Stimulated activated CD4-positive, alpha-beta T cell treated with anti-CD3 and anti-CD28 coated beads, Interleukin-2, amount 100 ng/mL, for 48 hours (primary cell): Measurements from ENCODE around the gene ASB14.
"Not testable (repeated sequence)": the region's sequence is repeated elsewhere in the genome, so short reads cannot be mapped to it uniquely, and the experiment has no call there.

Experiments used
- DNase-seq, 2 donors: peaks; one replicate each; pipeline ENCODE4 v3.0.0-alpha.2; 2020

ASB14 gene

DNA sequence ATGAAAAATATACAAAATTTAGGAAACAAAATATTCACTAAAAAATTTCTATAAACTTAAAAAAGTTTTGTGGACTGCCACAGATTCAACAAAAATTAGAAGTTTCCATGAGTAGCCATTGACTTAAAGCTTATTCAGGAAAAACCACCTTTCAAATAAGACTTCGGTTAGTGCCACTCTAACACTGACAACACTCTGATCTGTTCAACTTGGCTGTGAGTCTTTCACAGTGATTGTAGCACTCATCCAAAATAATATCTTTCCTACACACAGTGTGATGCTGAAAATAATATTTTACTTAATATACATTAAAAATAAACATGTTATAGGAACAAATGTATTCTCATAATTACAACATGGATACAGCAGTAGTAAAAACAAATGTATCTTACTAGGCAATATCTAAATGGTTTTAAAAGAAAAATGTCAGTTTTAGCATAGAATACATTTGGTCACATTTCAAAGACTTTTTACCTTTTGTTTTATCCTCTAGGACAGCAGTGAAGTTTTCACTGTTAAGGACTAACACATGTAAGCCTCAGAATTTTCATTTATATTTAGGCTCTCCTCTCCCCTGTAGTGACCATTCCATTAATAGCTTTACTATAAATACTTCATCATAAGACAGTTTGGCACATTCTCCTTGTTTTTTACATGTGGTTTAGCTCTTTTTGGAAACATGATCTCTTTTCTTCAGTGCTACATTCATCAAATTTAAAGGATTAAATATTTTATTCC, at the start of gene ASB14:
ASB14 (minus strand) TSS at position 527 of the 738 bp plus-strand sequence. CDS start 652 bp downstream, outside the sequence.
- no peak for DNase-seq

DNA sequence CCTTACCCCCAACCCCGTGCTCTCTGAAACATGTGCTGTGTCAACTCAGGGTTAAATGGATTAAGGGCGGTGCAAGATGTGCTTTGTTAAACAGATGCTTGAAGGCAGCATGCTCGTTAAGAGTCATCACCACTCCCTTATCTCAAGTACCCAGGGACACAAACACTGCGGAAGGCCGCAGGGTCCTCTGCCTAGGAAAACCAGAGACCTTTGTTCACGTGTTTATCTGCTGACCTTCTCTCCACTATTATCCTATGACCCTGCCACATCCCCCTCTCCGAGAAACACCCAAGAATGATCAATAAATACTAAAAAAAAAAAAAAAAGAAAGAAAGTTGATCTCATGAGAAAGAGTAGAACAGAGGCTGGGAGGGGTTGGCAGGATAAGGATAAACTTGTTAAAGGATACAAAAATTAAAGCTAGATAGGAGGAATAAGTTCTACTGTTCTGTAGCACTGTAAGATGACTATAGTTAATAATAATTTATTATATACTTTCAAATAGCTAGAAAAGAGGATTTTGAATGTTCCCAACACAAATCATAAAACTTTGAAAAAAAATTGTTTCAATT, 46.7 kb upstream of the ASB14 start:
- not testable (repeated sequence) for DNase-seq

DNA sequence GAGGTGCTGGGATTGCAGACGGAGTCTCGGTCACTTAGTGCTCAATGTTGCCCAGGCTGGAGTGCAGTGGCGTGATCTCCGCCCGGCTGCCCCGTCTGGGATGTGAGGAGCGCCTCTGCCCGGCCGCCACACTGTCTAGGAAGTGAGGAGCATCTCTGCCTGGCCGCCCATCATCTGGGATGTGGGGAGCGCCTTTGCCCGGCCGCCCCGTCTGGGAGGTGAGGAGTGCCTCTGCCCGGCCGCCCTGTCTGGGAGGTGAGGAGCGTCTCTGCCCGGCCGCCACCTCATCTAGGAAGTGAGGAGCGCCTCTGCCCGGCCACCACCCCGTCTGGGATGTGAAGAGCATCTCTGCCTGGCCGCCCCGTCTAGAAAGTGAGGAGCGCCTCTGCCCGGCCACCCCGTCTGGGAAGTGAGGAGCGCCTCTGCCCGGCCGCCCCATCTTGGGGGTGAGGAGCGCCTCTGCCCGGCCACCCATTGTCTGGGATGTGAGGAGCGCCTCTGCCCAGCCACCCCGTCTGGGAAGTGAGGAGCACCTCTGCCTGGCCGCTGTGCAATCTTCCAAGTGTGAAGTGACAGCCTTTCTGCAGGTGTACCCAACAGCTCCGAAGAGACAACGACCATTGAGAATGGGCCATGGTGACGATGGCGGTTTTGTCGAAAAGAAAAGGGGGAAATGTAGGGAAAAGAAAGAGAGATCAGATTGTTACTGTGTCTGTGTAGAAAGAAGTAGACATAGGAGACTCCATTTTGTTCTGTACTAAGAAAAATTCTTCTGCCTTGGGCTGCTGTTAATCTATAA, 46.0 kb upstream of the ASB14 start:
- DNase-seq = not testable (repeated sequence)

DNA sequence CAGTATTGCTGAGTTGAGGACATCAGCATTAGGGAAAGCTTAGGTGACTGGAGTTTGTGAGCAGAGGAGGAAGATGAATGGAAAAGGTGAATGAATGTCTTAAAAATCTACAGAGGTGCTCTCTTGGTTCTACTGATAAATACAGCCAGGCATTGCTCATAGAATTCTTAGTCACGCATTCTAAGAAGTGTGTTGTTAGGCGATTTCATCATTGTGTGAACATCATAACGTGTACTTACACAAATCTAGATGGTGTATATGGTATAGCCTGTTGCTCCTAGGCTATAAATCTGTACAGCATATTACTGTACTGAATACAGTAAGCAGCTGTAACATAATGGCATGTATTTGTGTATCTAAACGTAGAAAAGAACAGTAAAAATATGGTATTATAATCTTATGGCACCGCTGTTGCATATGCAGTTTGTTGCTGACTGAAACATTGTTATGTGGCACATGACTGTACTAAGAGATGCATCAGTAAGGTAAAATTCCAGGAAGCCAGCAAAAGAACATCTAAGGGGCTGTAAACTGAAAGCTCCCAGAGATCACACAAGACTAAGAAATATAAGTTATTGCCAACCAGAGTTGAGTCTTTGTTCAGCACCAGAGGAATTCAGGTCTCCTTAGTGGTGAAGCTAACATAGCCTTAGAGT, 42.9 kb upstream of the ASB14 start:
- no peak for DNase-seq

DNA sequence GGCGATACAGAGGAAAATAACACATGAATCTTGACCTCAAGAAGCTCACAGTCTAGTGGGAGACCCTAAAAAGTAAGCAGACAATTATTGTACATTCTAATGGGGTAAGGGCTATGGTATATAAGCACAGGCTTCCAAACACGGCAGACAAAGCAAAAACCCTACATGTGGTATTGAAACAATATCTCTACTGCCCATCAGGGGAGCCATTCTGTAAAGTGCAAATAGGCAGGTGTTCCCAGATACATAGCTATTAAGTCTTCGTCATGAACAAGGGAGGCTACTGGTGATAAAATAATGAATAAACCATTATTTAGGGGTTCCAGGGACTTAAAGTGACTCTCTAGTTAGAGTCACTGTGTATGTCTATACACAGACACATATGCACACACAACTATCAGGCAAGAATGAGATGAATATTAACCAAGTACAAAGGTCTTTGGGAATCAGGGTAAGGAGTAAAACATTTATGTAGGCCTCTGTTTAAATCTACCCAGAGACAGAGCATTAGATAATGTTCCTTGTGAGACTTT, 38.7 kb upstream of the ASB14 start:
- no peak for DNase-seq

DNA sequence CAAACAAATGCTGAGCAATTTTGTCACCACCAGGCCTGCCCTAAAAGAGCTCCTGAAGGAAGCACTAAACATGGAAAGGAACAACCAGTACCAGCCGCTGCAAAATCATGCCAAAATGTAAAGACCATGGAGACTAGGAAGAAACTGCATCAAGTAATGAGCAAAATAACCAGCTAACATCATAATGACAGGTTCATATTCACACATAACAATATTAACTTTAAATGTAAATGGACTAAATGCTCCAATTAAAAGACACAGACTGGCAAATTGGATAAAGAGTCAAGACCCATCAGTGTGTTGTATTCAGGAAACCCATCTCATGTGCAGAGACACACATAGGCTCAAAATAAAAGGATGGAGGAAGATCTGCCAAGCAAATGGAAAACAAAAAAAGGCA, 34.0 kb upstream of the ASB14 start:
- DNase-seq = not testable (repeated sequence)

DNA sequence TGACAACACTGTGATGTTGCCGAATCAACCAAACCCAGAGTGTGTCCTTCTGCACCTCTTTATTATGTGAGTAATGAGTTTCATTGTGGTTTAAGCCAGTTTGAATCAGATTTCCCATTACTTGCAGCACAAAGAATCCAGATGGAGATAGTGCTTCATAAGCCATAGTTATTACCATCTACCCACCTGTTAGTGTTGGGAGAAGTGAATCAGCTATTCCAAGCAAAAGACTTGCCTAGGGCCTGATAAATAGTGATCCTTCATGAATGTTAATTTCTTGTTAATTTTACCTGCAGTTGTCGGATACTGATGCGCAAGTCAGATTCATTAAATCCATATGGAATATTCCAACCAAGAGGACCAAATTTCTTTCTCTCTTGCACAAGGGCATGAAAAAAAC, 21.7 kb upstream of the ASB14 start:
- DNase-seq = no peak

DNA sequence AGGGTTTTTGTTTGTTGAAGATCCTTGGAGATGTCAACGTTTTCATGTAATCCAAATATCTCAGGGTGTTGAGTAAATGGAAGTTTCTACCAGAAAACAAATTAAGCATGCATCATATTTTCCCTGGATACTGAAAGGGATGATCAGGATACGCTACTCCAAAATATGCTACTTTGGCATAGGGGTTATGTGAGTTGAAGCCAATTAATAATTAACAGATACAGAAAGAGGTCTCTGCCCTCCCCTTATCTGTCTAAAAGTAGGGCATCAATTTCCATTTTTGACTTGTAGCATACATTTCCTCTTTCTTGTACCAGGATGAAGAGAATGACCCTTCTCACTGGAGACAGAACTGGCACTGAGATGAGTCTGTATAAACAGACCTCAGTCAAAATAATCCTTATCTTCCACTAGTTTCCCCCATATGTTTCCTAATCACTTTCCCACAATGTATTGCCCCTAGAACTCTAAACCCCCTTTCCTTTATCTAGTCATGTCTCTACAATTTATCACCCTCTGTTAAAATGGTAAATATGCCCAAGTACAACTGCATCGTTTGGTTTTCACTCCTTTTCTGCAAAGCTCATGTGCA, 17.4 kb upstream of the ASB14 start:
- DNase-seq = no peak

DNA sequence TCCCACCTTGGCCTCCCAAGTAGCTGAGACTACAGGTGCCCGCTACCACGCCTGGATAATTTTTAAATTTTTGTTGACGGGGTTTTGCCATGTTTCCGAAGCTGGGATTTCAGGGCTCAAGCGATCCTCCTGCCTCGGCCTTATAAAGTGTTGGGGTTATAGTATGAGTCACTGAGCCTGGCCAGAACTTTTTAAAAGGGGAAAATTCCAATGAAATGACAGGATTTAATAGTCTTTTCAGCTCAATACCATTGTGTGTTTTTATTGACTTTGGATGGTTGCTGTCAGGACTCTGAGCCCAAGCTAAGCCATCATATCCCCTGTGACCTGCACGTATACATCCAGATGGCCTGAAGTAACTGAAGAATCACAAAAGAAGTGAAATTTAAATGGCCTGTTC, 11.0 kb upstream of the ASB14 start:
- DNase-seq = not testable (repeated sequence)

DNA sequence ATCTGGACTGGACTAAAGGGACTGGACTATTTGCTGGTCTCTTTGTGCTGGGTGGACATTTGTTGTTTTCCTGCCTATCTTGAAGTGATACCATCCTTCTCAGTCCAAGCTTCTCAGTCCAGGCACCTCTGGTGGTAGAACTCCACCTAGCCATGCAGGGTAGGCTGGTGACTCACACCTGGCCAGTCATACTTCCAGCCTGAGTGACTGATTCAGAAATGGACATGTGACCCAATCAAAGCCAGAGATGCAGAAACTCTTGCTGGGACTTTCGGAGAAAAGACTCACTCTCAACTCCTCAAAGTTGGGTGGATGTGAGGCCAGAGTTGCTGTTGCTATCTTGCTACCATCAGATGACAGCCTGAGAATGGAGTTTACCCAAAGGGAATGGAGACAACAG, 5.6 kb upstream of the ASB14 start:
- peak; percentile 1 to 2 for DNase-seq

DNA sequence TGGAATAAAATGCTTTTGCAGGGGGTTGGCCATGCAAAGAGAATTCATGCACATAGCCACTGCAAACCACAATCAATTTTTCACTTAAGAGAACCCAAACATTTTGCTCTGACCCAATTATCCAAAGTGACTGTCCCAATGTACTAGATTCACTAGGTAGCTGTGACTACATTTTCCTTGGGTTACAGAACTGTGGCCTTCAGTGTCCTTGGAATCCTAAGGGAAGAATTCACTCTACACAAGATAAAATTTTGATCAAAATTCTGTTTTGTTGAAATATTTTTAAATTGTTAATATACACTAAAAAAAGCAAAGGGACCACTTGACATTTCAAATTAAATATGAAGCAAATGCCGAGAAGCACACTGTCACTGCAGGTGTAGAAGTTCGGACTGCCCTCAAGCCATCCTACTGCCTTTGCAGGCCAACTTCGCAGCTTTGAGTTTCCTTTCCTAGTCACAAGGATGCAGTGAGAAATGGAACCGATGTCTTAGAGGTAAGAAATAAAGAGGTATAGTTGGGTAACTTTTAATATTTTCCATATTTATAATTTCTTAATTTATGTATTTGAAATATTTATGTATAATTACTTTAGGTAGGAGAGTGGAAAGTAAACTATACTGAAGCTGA, 527 bp upstream of the ASB14 start:
- DNase-seq = no peak

DNA sequence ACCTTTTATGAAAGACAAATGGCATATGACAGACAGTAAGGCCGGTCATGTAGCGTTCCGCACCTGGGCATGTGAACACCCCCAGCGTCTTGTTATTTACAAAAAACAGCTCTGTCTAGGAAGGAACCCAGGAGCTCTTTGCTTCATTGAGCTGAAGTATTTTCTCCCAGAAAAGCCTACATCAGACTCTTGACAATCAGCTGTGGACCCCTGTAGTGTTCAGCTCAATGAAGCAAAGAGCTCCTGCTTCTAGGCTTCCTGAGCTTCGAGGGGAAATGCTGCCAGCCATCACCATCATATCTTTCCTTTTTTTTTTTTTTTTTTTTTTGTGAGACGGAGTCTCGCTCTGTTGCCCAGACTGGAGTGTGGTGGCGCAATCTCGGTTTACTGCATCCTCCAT, 4.1 kb downstream of the ASB14 start:
- DNase-seq = no peak

DNA sequence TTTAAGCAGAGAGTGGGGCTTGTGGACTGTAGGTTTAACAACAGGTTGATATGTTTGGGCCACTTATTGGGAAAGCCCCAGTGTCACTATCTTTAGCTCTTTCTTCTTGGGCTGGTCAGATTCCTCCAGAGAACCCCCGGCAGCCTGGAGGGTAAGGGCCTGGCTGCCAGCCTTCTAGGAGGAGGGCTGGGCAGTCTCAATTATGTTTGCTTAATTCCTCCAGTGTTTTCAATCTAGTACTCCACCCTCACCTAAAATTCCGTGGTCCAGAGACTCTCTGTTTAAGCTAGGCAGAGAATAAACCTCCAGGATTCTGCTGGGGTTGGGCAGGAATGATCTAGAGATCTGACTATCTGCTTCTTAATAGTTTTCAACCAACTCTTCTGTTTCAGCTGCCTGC, 5.3 kb downstream of the ASB14 start:
- DNase-seq = no peak

DNA sequence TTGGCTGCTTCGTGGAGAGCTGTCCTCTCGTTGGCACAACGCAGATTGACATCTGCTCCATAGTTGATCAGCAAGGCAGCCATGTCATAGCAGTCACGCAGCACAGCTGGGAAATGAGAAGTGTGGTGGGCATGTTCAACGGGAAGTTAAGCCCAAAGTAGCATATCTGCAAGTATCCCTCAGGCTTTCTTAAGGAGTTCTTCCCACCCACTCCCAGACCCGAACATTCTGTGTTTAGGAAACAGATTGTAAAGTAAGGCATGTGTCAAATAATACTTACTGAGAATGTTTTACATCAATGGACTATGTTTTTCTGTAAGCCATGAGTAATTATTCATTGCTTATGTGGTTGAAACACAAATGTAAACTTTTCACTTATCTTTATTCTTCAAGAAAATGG, 9.2 kb downstream of the ASB14 start:
- no peak for DNase-seq

DNA sequence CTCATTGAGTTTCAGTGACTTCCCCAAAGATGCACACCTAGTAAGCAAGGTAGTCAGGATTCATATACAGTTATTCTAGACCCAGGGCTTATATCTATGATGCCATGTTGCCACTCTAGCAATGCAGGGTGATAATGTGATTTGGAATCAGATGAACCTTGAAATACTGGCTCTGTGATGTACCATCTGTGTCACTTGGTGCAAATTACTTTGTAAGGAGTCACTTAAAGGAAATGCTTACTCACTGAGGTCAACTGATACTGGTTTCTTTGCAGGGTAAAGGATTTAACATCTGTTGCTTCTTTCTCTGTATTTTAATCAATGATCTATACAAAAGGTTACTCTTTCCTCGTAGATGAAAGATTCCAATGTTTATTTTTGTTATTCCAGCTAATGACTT, 10.8 kb downstream of the ASB14 start:
- DNase-seq = no peak

DNA sequence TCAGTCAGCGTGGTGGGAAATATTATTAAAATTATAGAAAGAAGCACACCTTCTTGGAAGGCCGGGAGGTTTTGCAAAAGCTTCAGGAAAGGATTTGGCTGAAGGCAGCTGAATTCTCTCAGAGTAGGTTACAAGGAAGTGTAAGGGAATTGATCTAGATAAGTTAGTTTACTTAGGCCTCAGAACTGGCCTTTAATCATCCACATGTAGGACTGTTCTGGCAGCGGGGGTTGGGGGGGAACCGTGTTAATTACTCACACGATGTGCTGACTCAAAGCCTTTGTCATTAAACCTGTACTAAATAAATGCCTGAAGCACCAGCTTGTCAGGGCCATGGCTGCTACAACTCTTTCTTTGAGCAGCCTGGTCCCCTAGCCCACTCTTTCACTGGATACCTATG, 12.8 kb downstream of the ASB14 start:
- no peak for DNase-seq

DNA sequence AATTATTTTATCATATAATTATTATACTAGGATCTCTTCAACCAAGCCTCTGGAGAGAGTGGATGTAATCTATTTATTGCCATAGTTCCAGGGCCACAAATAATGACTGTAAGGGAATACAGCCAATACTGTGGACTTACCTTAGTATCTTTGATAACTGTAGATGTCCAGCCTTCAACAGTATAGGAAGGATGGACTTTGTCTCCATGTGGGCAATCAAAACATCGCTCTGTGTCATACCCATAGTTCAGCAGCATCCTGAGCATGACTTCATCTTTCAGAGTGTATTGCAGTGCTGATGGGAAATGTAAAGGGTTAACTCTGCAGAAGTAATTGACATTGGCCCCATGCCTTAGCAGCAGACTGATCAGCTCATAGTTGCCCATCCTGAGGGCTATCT, 14.2 kb downstream of the ASB14 start:
- DNase-seq = no peak

DNA sequence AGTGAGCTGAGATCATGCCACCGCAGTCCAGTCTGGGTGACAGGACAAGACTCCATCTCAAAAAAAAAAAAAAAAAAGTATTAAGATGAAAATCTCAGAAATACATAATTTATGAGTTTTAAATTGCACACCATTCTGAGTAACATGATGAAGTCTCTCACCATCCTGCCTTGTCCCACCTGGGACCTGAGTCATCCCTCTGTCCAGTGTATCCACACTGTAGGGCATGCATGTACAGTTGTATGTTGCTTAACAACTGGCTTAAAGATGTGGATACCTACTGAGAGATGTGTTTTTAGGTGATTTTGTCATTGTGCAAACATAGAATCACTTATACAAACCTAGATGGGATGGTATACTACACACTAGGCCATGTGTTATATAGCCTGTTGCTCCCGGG, 17.1 kb downstream of the ASB14 start:
- no peak for DNase-seq

DNA sequence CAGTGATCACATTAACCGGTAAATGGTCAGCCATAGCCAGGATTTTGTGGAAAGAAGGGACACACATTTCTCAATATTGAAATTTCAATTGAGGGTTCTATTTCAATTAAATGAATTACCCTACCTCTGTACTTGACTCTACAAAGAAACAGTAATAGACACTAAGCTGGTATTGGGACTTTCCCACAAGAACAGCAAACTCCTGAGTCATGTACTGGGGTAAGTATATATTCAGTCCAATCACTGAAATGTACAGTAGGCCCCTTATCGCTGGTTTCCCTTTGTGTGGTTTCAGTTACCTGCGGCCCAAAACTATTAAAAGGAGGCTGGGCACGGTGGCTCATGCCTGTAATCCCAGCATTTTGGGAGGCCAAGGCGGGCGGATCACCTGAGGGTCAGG, 17.6 kb downstream of the ASB14 start:
- no peak for DNase-seq

DNA sequence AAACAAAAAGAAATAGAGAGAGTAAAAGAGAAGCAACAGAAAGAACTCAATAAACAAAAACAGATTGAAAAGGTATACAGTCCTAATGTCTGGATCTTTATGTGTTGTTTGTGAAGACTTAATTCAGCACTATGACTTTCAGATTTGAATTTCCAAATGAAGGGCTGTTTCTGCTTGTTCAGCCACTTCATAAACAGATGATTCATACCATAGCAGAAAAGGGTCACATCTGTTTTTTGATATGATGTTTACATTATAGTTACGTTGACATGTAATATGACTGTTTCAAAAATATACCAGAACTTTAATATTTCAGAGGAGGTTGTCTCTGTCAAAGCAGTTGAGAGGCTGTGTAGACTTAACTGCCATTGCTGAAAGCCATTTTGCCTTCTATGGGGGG, 24.1 kb downstream of the ASB14 start:
- no peak for DNase-seq

DNA sequence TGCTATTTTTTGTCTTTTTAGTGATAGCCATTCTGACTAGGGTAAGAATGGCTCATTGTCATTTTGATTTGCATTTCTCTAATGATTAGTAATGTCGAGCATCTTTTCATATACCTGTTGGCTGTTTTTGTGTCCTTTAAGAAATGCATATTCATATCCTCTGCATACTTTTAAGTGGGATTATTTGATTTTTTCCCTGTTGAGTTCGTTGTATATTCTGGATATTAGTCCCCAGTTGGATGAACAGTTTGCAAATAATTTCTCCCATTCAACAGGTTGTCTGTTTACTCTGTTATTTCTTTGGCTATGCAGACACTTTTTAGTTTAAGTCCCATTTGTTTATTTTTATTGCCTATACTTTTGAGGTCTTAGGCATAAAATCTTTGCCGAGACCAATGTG, 30.6 kb downstream of the ASB14 start:
- no peak for DNase-seq

DNA sequence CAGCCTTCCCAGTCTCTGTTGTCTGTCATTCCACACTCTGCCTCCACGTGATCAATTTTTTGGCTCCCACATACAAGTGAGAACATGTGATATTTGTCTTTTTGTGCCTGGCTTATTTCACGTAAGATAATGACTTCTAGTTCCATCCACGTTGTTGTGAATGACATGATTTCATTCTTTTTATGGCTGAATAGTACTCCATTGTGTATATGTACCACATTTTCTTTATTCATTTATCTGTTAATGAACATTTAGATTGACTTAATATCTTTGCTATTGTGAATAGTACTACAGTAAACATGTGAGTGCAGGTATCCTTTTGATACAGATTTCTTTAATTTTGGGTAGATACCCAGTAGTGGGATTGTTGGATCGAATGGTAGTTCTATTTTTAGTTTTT, 31.4 kb downstream of the ASB14 start:
- DNase-seq = no peak
